ENCODE results near the gene MCRIP2.

- TF ChIP-seq CTCF (IDR thresholded peaks at IDR 0.05 in 2 of 3, conservative IDR thresholded peaks at IDR 0.05 in 1 of 3; ENCODE audit: insufficient read depth in 2 of 3, low read depth in 1 of 3, low read length in 3 of 3) (no peak), ZFX (CRISPR knock-in tag; IDR thresholded peaks at IDR 0.05) (no peak), MAX (CRISPR knock-in tag; IDR thresholded peaks at IDR 0.05) (no peak), ZNF239 (CRISPR knock-in tag; IDR thresholded peaks at IDR 0.05) (no peak), PCBP2 (IDR thresholded peaks at IDR 0.05; ENCODE audit: low read depth, low read length, poor library complexity, severe bottlenecking) (no peak), YY1 (IDR thresholded peaks at IDR 0.05; ENCODE audit: borderline replicate concordance in 1 of 3, control insufficient read depth in 1 of 3, extremely low read depth in 1 of 3, insufficient read depth in 3 of 3, insufficient read length in 1 of 3, insufficient replicate concordance in 2 of 3, low read depth in 1 of 3, low read length in 2 of 3) (no peak), ZNF592 (IDR thresholded peaks at IDR 0.05) (no peak), POLR2A (conservative IDR thresholded peaks at IDR 0.05) (peak; percentile 35; the same call in 1 of the 2 replicates)
Observed at GRCh38 chr16:630815-631405, 10.7 kb upstream of the MCRIP2 start, which contains the start of gene WFIKKN1.
